ENCODE measurements around the gene TPD52L1.
A peak's percentile ranks its signal among the peaks of the same experiment; 100 is the strongest.

Gene TPD52L1

DNA sequence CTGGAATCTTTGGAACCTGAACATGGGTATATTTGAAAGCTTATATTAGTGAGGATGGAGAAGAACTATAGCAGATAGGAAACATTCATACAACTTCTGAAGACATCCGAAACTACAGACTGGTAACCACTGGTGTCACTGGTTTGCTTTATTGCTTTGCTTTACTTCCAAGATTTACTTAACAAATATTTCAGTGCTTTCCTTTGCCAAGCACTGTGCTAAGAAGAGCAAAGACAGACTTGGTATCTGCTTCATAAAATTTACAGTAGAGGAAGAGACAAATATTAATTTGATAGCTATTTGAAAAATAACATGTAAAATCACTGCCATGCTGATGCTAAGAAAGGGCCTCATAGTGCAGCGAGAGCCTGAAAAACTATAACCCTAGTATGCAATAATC is 1.8 kb downstream of the TPD52L1 start:
- Histone ChIP-seq H4K8ac (ENCODE audit: low read length) (no peak overlapping the region), H3K4me1 (ENCODE audit: control insufficient read depth, insufficient read depth, low read depth, low read length) (peaks cover 2% of the 10 kb centered on the region), H3K9me3 (ENCODE audit: control insufficient read depth, low read length) (no peaks in the 10 kb centered on the region), H2BK12ac (ENCODE audit: low read length in 2 of 2) (no peak overlapping the region), H2BK15ac (ENCODE audit: low read depth, poor library complexity, severe bottlenecking) (no peak overlapping the region), H3K36me3 (ENCODE audit: control insufficient read depth in 1 of 2, insufficient read depth in 2 of 2, low read depth in 1 of 2, low read length in 2 of 2) (no peaks in the 10 kb centered on the region), H3K79me1 (replicated peaks; ENCODE audit: low read length, poor library complexity, severe bottlenecking) (peaks cover 23% of the 10 kb centered on the region), H3K23ac (ENCODE audit: low read length in 2 of 2) (no peak overlapping the region), H3K27ac (ENCODE audit: low read length, poor library complexity, severe bottlenecking) (no peak overlapping the region), H2AFZ (ENCODE audit: low read depth, low read length) (no peak overlapping the region), H2BK5ac (ENCODE audit: low read depth, low read length, poor library complexity, severe bottlenecking) (no peak overlapping the region), H3K27me3 (ENCODE audit: control insufficient read depth in 1 of 2, insufficient read depth in 1 of 2, low read length in 2 of 2) (peaks cover 0 to 3% of the 10 kb centered on the region in 2 experiments), H3K4me2 (ENCODE audit: low read length, poor library complexity, severe bottlenecking) (no peak overlapping the region), H2BK120ac (ENCODE audit: low read depth, low read length) (no peak overlapping the region), H3K4ac (ENCODE audit: low read depth in 1 of 2, low read length in 2 of 2) (no peak overlapping the region), H3K18ac (ENCODE audit: low read depth in 1 of 2, low read length in 2 of 2) (no peak overlapping the region), H2AK5ac (ENCODE audit: low read length, severe bottlenecking) (no peak overlapping the region), H3K14ac (ENCODE audit: low read length in 2 of 2) (no peak overlapping the region), H4K91ac (ENCODE audit: low read length) (no peak overlapping the region), H3K9ac (ENCODE audit: low read length) (no peak overlapping the region), H3K4me3 (ENCODE audit: insufficient read depth in 1 of 2, low read depth in 1 of 2, low read length in 2 of 2) (no peak overlapping the region)
- 90% methylated on average over 2 of the region's 2 CpGs for WGBS
- DNase-seq = no peak

DNA sequence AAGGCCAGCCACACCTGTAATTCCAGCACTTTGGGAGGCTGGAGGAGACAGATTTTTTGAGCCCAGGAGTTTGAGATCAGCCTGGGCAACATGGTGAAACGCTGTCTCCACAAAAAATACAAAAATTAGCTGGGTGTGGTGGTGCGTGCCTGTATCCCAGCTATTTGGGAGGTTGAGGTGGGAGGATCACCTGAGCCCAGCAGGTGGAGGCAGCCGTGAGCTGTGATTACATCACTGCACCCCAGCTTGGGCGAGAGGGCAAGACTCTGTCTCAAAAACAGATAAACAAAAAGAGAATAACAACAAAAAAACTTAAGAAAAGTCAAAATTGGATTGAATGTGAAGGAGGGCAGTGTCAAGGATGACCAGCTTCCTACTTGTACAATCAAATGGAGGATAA is 2.9 kb downstream of the TPD52L1 start:
- no peak for DNase-seq
- no peak overlapping the region for H4K8ac ChIP-seq (ENCODE audit: low read length)
- H2AK5ac ChIP-seq (ENCODE audit: low read length, severe bottlenecking) = no peak overlapping the region
- H3K23ac ChIP-seq (ENCODE audit: low read length in 2 of 2) = no peak overlapping the region
- H3K14ac ChIP-seq (ENCODE audit: low read length in 2 of 2) = no peak overlapping the region
- H4K91ac ChIP-seq (ENCODE audit: low read length) = no peak overlapping the region
- H3K4me1 ChIP-seq (ENCODE audit: control insufficient read depth, insufficient read depth, low read depth, low read length) = peaks cover 2% of the 10 kb centered on the region
- no peak overlapping the region for H2BK15ac ChIP-seq (ENCODE audit: low read depth, poor library complexity, severe bottlenecking)
- H3K18ac ChIP-seq (ENCODE audit: low read depth in 1 of 2, low read length in 2 of 2) = no peak overlapping the region
- H3K9me3 ChIP-seq (ENCODE audit: control insufficient read depth, low read length) = no peaks in the 10 kb centered on the region
- 100% methylated on average over 2 of the region's 4 CpGs for WGBS
- peaks cover 24% of the 10 kb centered on the region for H3K79me1 ChIP-seq (replicated peaks; ENCODE audit: low read length, poor library complexity, severe bottlenecking)
- H2BK5ac ChIP-seq (ENCODE audit: low read depth, low read length, poor library complexity, severe bottlenecking) = no peak overlapping the region
- H3K9ac ChIP-seq (ENCODE audit: low read length) = no peak overlapping the region
- H3K27me3 ChIP-seq (ENCODE audit: control insufficient read depth in 1 of 2, insufficient read depth in 1 of 2, low read length in 2 of 2) = peaks cover 0 to 3% of the 10 kb centered on the region in 2 experiments
- no peak overlapping the region for H3K27ac ChIP-seq (ENCODE audit: low read length, poor library complexity, severe bottlenecking)
- no peaks in the 10 kb centered on the region for H3K36me3 ChIP-seq (ENCODE audit: control insufficient read depth in 1 of 2, insufficient read depth in 2 of 2, low read depth in 1 of 2, low read length in 2 of 2)
- no peak overlapping the region for H2BK120ac ChIP-seq (ENCODE audit: low read depth, low read length)
- no peak overlapping the region for H2BK12ac ChIP-seq (ENCODE audit: low read length in 2 of 2)
- no peak overlapping the region for H3K4ac ChIP-seq (ENCODE audit: low read depth in 1 of 2, low read length in 2 of 2)
- H2AFZ ChIP-seq (ENCODE audit: low read depth, low read length) = no peak overlapping the region
- no peak overlapping the region for H3K4me3 ChIP-seq (ENCODE audit: insufficient read depth in 1 of 2, low read depth in 1 of 2, low read length in 2 of 2)
- H3K4me2 ChIP-seq (ENCODE audit: low read length, poor library complexity, severe bottlenecking) = no peak overlapping the region

DNA sequence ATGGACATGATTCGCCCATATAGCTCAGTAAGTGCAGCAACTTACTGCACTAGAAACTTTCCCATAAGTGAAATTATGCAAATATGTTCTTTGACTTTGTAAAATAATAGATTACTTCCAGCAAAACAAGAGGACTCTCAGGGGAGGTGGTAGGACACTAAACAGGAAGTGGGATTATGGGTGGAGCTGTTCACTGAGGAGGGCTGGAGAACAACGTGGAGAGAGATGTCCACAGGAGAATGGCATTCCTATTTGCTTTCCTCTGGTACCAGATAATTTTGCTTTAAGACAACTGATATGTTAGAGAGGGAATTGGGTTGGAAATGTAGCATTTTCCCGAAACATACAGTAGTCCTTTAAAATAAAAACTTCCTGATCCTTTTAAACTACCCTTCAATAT is 3.7 kb downstream of the TPD52L1 start:
- peaks cover 26% of the 10 kb centered on the region for H3K79me1 ChIP-seq (replicated peaks; ENCODE audit: low read length, poor library complexity, severe bottlenecking)
- H3K9ac ChIP-seq (ENCODE audit: low read length) = no peak overlapping the region
- peaks cover 0 to 3% of the 10 kb centered on the region in 2 experiments for H3K27me3 ChIP-seq (ENCODE audit: control insufficient read depth in 1 of 2, insufficient read depth in 1 of 2, low read length in 2 of 2)
- H3K36me3 ChIP-seq (ENCODE audit: control insufficient read depth in 1 of 2, insufficient read depth in 2 of 2, low read depth in 1 of 2, low read length in 2 of 2) = no peaks in the 10 kb centered on the region
- H2AK5ac ChIP-seq (ENCODE audit: low read length, severe bottlenecking) = no peak overlapping the region
- no peaks in the 10 kb centered on the region for H3K9me3 ChIP-seq (ENCODE audit: control insufficient read depth, low read length)
- H2AFZ ChIP-seq (ENCODE audit: low read depth, low read length) = no peak overlapping the region
- H3K18ac ChIP-seq (ENCODE audit: low read depth in 1 of 2, low read length in 2 of 2) = no peak overlapping the region
- no peak overlapping the region for H2BK120ac ChIP-seq (ENCODE audit: low read depth, low read length)
- H4K8ac ChIP-seq (ENCODE audit: low read length) = no peak overlapping the region
- DNase-seq = no peak
- WGBS = 14% methylated on average over 1 of the region's 3 CpGs
- H3K27ac ChIP-seq (ENCODE audit: low read length, poor library complexity, severe bottlenecking) = no peak overlapping the region
- H2BK15ac ChIP-seq (ENCODE audit: low read depth, poor library complexity, severe bottlenecking) = no peak overlapping the region
- H3K4me3 ChIP-seq (ENCODE audit: insufficient read depth in 1 of 2, low read depth in 1 of 2, low read length in 2 of 2) = no peak overlapping the region
- no peak overlapping the region for H4K91ac ChIP-seq (ENCODE audit: low read length)
- no peak overlapping the region for H2BK5ac ChIP-seq (ENCODE audit: low read depth, low read length, poor library complexity, severe bottlenecking)
- no peak overlapping the region for H2BK12ac ChIP-seq (ENCODE audit: low read length in 2 of 2)
- H3K4me1 ChIP-seq (ENCODE audit: control insufficient read depth, insufficient read depth, low read depth, low read length) = peaks cover 2% of the 10 kb centered on the region
- no peak overlapping the region for H3K4ac ChIP-seq (ENCODE audit: low read depth in 1 of 2, low read length in 2 of 2)
- no peak overlapping the region for H3K4me2 ChIP-seq (ENCODE audit: low read length, poor library complexity, severe bottlenecking)
- no peak overlapping the region for H3K23ac ChIP-seq (ENCODE audit: low read length in 2 of 2)
- H3K14ac ChIP-seq (ENCODE audit: low read length in 2 of 2) = no peak overlapping the region

DNA sequence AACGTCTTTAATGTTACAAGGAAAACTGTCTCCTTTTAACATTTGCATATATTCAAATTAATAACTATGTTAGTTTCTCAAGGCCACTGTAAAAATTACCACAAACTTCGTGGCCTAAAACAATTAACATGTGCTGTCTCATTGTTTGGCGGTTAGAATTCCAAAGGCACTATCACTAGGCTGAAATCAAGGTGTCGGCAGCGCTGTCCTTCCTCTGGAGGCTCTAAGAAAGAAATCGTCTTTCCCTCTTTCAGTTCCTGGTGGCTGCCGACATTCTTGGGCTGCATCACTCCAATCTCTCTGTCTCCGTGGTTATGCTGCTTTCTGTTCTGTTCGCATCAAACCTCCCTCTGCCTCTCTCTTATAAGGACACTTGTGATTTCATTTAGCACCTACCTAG is 4.2 kb downstream of the TPD52L1 start:
- Histone ChIP-seq H3K9me3 (ENCODE audit: control insufficient read depth, low read length) (no peaks in the 10 kb centered on the region), H2BK5ac (ENCODE audit: low read depth, low read length, poor library complexity, severe bottlenecking) (no peak overlapping the region), H3K79me1 (replicated peaks; ENCODE audit: low read length, poor library complexity, severe bottlenecking) (peaks cover 26% of the 10 kb centered on the region), H2AK5ac (ENCODE audit: low read length, severe bottlenecking) (no peak overlapping the region), H3K23ac (ENCODE audit: low read length in 2 of 2) (no peak overlapping the region), H2AFZ (ENCODE audit: low read depth, low read length) (no peak overlapping the region), H3K27me3 (ENCODE audit: control insufficient read depth in 1 of 2, insufficient read depth in 1 of 2, low read length in 2 of 2) (peaks cover 0 to 3% of the 10 kb centered on the region in 2 experiments), H3K14ac (ENCODE audit: low read length in 2 of 2) (no peak overlapping the region), H3K4me3 (ENCODE audit: insufficient read depth in 1 of 2, low read depth in 1 of 2, low read length in 2 of 2) (no peak overlapping the region), H3K18ac (ENCODE audit: low read depth in 1 of 2, low read length in 2 of 2) (peak overlapping the region in 1 of 2 experiments; percentile 21), H3K9ac (ENCODE audit: low read length) (no peak overlapping the region), H4K91ac (ENCODE audit: low read length) (no peak overlapping the region), H2BK15ac (ENCODE audit: low read depth, poor library complexity, severe bottlenecking) (no peak overlapping the region), H3K36me3 (ENCODE audit: control insufficient read depth in 1 of 2, insufficient read depth in 2 of 2, low read depth in 1 of 2, low read length in 2 of 2) (no peaks in the 10 kb centered on the region), H3K27ac (ENCODE audit: low read length, poor library complexity, severe bottlenecking) (no peak overlapping the region), H3K4me2 (ENCODE audit: low read length, poor library complexity, severe bottlenecking) (no peak overlapping the region), H4K8ac (ENCODE audit: low read length) (no peak overlapping the region), H2BK12ac (ENCODE audit: low read length in 2 of 2) (no peak overlapping the region), H2BK120ac (ENCODE audit: low read depth, low read length) (no peak overlapping the region), H3K4me1 (ENCODE audit: control insufficient read depth, insufficient read depth, low read depth, low read length) (peaks cover 2% of the 10 kb centered on the region), H3K4ac (ENCODE audit: low read depth in 1 of 2, low read length in 2 of 2) (no peak overlapping the region)
- no peak for DNase-seq
- 81% methylated on average over 9 of the region's 9 CpGs for WGBS

All from mesenchymal stem cell (in vitro differentiated cells and primary cell).